Choroid plexus epithelial cell (primary cell): ENCODE data around the gene SLC5A1.

Experiments
- DNase-seq: peaks from one replicate; pipeline ENCODE4 v3.0.0-alpha.2; 2010; ENCODE audit warnings: low read depth
- H3K4me3 ChIP-seq: 2 replicates; pipeline ENCODE4 v1.5.1; 2011; ENCODE audit warnings: low read depth, mild to moderate bottlenecking, control low read depth, low read length, moderate library complexity
- TF ChIP-seq, protein P1 (sequence below): conservative IDR thresholded peaks from 2 replicates; pipeline ENCODE4 v1.5.1; 2011; ENCODE audit warnings: low read depth, mild to moderate bottlenecking, control low read depth, inconsistent platforms, low read length, moderate library complexity

SLC5A1 gene

DNA sequence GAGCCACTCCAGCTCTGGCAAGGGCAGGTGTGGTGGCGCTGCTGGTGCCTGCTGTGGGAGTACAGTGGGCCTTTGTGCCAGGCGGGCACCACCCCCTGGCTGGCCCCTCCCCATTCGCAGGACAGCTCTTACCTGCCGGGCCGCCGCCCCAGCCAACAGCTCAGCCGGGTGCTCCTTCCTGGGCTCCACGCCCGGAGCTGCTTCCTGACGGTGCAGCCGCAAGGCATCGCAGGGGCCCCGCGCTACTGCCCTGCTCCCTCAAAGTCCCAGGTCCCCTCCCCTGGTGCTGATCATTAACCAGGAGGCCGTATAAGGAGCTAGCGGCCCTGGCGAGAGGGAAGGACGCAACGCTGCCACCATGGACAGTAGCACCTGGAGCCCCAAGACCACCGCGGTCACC, at the start of gene SLC5A1:
TSS of gene SLC5A1 (plus strand) at position 338 of the 400 bp plus-strand sequence. CDS start at position 359, 21 bp downstream.
- no peak for DNase-seq
- no peak within 1 kb of the TSS for H3K4me3 ChIP-seq
- TF ChIP-seq, protein P1, sequence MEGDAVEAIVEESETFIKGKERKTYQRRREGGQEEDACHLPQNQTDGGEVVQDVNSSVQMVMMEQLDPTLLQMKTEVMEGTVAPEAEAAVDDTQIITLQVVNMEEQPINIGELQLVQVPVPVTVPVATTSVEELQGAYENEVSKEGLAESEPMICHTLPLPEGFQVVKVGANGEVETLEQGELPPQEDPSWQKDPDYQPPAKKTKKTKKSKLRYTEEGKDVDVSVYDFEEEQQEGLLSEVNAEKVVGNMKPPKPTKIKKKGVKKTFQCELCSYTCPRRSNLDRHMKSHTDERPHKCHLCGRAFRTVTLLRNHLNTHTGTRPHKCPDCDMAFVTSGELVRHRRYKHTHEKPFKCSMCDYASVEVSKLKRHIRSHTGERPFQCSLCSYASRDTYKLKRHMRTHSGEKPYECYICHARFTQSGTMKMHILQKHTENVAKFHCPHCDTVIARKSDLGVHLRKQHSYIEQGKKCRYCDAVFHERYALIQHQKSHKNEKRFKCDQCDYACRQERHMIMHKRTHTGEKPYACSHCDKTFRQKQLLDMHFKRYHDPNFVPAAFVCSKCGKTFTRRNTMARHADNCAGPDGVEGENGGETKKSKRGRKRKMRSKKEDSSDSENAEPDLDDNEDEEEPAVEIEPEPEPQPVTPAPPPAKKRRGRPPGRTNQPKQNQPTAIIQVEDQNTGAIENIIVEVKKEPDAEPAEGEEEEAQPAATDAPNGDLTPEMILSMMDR: no peak

- H3K4me3 ChIP-seq: no peak overlapping the region
Measured at GRCh38 chr22:31995046-31995445, 48.0 kb upstream of the SLC5A1 start.

DNA sequence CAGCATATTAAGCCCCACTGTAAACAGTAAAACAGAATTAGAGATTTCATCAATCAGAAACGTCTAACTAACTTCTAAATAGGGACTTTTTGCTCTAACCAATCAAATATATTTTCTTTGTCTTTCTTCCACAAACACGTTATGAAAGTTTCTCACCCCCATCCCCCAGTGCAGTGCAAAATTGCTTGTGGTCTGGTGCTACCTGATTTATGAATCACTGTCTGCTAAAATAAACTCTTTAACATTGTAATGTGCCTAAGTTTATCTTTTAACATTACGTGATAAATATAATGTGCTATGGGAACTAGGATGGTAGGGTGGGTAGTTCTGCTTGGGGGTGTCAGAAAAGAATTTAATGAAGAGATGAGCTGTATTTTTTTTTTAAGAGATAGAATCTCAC, 47.3 kb upstream of the SLC5A1 start:
- TF ChIP-seq, protein P1: no peak
- no peak for DNase-seq

More at GRCh38 chr22:31995046-31995445, 48.0 kb upstream of the SLC5A1 start:
- TF ChIP-seq, protein P1: peak; percentile 46
- peak; percentile 24 for DNase-seq

GRCh38 chr22:31998784-31999385, 44.2 kb upstream of the SLC5A1 start:
- TF ChIP-seq, protein P1: no peak
- H3K4me3 ChIP-seq: no peak overlapping the region
- no peak for DNase-seq

More for the DNA sequence above, 47.3 kb upstream of the SLC5A1 start:
- H3K4me3 ChIP-seq: no peak overlapping the region

DNA sequence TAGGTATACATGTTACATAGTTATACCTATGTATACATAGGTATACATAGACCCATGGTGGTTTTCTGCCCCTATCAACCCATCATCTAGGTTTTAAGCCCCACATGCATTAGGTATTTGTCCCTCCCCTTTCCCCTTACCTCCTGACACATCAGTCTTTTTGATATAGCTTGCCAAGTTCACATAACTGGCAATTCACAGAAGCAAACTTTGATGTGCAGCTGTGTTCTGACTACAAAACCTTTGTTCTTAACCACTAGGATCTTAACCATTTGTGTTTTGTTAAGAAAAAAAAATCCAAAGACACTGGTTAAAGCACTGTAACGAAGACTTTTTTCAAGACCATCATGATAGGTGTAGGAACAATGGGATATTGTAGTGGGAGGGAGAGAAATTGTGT, 42.9 kb upstream of the SLC5A1 start:
- H3K4me3 ChIP-seq: no peak overlapping the region
- no peak for DNase-seq
- TF ChIP-seq, protein P1: no peak

- H3K4me3 ChIP-seq: no peak overlapping the region
- peak; percentile 60 for DNase-seq
- TF ChIP-seq, protein P1: no peak
Measured at GRCh38 chr22:32005453-32005852, 37.6 kb upstream of the SLC5A1 start.

- no peak overlapping the region for H3K4me3 ChIP-seq
- no peak for DNase-seq
- TF ChIP-seq, protein P1: no peak
Measured at GRCh38 chr22:32013200-32013599, 29.9 kb upstream of the SLC5A1 start.
